Thyroid gland (tissue), 4 donors: ENCODE data around the gene CEP85.

Source experiments
- CTCF ChIP-seq, 6 experiments: fragments of 200-600 bp in 3 of 6; fragments of 450-650 bp in 3 of 6; sonication (generic) in 3 of 6; IDR thresholded peaks; one replicate each; pipeline ENCODE4 v1.5.1; 2016 to 2019; ENCODE audit warnings: antibody characterized with exemption in 6 of 6, mild to moderate bottlenecking in 2 of 6, inconsistent platforms in 1 of 6, moderate library complexity in 1 of 6
- POLR2A ChIP-seq, 2 donors: fragments of 450-650 bp; IDR thresholded peaks; one replicate each; pipeline ENCODE4 v1.6.1; 2017; ENCODE audit warnings: antibody characterized with exemption in 2 of 2, mild to moderate bottlenecking in 2 of 2, moderate library complexity in 1 of 2

GRCh38 chr1:26191739-26192138 lies 42.3 kb upstream of the CEP85 start:
- TF ChIP-seq CTCF (IDR thresholded peaks at IDR 0.05) (no peak), POLR2A (IDR thresholded peaks at IDR 0.05) (no peak)
